ENCODE data around the gene PACSIN2. TPM values are rescaled to one million over a fixed set of nuclear protein-coding genes. Genes with fewer than 3 reads are reported as not detected.

Gene PACSIN2
- total RNA-seq, 1 donor from 2014 or later, result 95.5 TPM

DNA sequence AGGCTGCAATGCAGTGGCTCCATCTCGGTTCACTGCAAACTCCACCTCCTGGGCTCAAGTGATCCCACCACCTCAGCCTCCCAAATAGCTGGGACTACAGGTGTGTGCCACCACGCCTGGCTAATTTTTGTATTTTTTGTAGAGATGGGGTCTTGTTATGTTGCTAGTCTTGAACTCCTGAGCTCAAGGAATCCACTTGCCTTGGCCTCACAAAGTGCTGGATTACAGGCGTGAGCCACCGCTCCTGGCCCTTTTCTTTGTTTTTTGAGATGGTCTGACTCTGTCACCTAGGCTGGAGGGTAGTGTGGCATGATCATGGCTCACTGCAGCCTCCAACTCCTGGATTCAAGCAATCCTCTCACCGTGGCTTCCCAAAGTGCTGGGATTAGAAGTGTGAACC is 178.9 kb downstream of the PACSIN2 start:
- peaks cover 78 to 88% of the 10 kb centered on the region in 2 donors for H3K36me3 ChIP-seq
- no peak overlapping the region for H3K27ac ChIP-seq
- no peaks in the 10 kb centered on the region for H3K9me3 ChIP-seq
- no peaks in the 10 kb centered on the region for H3K27me3 ChIP-seq
- H3K4me3 ChIP-seq, result no peak overlapping the region
- no peak for TF ChIP-seq CTCF (IDR thresholded peaks at IDR 0.05)
- H3K4me1 ChIP-seq, result no peaks in the 10 kb centered on the region
- intact Hi-C loops (cut with DNase I), result no loop called here
- DNase-seq (ENCODE audit: low spot score in 2 of 2), result no peak

DNA sequence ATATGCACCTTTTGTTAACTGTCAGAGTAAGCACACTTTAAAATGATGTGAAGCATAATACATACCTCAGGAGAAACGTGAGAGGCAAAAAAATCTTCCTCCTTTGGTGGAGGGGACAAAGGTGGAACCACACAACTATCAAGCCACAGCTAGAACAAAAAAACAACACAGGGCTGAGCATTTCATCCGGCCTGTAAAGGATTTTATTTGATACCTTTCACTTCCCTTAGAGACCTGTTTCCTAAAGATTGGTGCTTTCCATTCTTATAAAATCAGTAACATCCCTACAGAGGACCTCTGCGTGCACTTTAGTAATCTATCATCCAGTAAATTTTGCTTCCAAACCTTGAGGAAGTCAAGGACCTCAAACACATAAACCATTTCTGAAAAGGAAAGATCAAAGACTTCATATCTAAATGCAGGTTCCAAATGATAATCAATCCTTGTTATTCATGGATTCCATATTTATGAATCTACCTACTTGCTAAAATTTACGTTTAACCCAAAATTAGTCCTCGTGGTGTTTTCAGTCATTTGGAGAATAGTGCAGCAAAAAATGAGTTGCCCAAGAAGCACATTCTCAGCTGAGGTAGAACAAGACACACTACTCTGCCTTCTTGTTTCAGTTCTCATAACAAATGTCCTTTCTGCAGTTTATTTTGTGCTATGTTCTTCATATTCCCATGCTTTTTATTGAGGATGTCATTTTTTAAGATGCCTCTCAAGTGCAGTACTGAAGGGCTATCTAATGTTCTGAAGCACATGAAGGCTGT is 180.6 kb downstream of the PACSIN2 start:
- H3K4me3 ChIP-seq, result no peak overlapping the region
- H3K9me3 ChIP-seq, result no peaks in the 10 kb centered on the region
- no peaks in the 10 kb centered on the region for H3K27me3 ChIP-seq
- no peak overlapping the region for H3K27ac ChIP-seq
- no peak for DNase-seq (ENCODE audit: low spot score in 2 of 2)
- intact Hi-C loops (cut with DNase I), result no loop called here
- no peaks in the 10 kb centered on the region for H3K4me1 ChIP-seq
- no peak for TF ChIP-seq CTCF (IDR thresholded peaks at IDR 0.05)
- H3K36me3 ChIP-seq, result peaks cover 79 to 87% of the 10 kb centered on the region in 2 donors

DNA sequence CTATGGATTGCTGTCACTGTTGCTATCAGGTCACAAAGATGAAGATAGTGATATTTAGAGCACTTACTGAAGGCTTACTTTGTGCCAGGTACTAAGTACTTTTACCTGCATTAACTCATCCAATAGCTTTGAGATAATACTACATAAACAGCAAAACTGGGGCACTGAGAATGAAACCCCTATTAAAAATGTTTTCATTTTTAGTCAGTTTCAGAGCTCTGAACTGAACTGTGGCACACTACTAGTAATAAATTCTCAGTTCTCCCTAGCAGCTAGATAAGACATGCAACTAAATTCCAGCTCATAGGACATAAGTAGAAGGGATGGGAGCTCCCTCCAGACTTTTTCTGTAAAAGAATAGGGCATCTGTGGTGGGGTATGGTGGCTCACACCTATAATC is 181.8 kb downstream of the PACSIN2 start:
- no peaks in the 10 kb centered on the region for H3K4me1 ChIP-seq
- no peak for TF ChIP-seq CTCF (IDR thresholded peaks at IDR 0.05)

DNA sequence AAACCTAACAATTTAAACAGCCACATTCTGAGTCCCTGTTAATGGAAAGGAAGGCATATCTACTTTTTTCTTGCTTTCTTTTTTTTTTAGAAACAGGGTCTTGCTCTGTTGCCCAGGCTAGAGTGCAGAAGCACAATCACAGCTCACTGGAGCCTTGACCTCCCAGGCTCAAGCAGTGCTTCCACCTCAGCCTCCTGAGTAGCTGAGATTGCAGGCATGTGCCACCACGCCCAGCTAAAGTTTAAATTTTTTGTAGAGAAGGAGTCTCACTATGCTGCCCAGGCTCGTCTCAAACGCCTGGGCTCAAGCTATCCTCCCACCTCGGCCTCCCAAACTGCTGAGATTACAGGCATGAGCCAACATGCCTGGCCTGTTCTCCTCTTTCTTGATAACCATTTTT is 183.2 kb downstream of the PACSIN2 start:
- intact Hi-C loops (cut with DNase I), result no loop called here
- peaks cover 89 to 93% of the 10 kb centered on the region in 2 donors for H3K36me3 ChIP-seq

More for the DNA sequence above, 181.8 kb downstream of the PACSIN2 start:
- DNase-seq (ENCODE audit: low spot score in 2 of 2), result no peak
- intact Hi-C loops (cut with DNase I), result no loop called here
- H3K27me3 ChIP-seq, result no peaks in the 10 kb centered on the region
- H3K27ac ChIP-seq, result no peak overlapping the region
- H3K36me3 ChIP-seq, result peaks cover 83 to 88% of the 10 kb centered on the region in 2 donors
- H3K9me3 ChIP-seq, result no peaks in the 10 kb centered on the region
- no peak overlapping the region for H3K4me3 ChIP-seq

DNA sequence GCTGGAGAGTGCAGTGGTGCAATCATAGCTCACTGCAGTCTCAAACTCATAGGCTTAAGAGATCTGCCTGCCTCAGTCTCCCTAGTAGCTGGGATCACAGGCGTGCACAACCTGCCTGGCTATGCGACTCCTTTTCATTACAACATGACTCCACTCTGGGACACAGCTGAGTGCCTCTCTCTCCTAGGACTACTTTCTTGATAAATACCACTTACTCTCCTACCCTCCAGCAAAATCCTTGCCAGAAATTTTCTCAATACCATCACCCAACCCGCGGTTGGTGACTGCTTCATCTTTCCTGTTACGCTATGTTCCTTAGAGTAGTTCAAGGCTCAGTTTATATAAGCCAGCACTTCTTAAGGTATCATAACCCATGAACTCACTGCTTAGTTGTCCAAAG is 184.8 kb downstream of the PACSIN2 start:
- Histone ChIP-seq H3K9me3 (no peaks in the 10 kb centered on the region), H3K4me1 (no peaks in the 10 kb centered on the region), H3K27me3 (no peaks in the 10 kb centered on the region), H3K36me3 (peaks cover 92 to 96% of the 10 kb centered on the region in 2 donors), H3K27ac (no peak overlapping the region), H3K4me3 (no peak overlapping the region)
- no peak for TF ChIP-seq CTCF (IDR thresholded peaks at IDR 0.05)
- intact Hi-C loops (cut with DNase I), result no loop called here
- no peak for DNase-seq (ENCODE audit: low spot score in 2 of 2)

More for the DNA sequence above, 183.2 kb downstream of the PACSIN2 start:
- Histone ChIP-seq H3K27me3 (no peaks in the 10 kb centered on the region), H3K4me3 (no peak overlapping the region), H3K9me3 (no peaks in the 10 kb centered on the region), H3K27ac (no peak overlapping the region), H3K4me1 (no peaks in the 10 kb centered on the region)
- DNase-seq (ENCODE audit: low spot score in 2 of 2), result no peak
- no peak for TF ChIP-seq CTCF (IDR thresholded peaks at IDR 0.05)

Measured in ascending aorta (tissue), 2 donors.